Lung (tissue), 16 donors: Measurements from ENCODE around the gene ACER2. TPM values are rescaled to one million over a fixed set of nuclear protein-coding genes. Genes with fewer than 3 reads are reported as not detected.

Experiments
- ATAC-seq: fragments of 200-7000 bp; cut with Tn5 transposase; one replicate; pipeline ENCODE4 v1.9.1; 2020; ENCODE audit warnings: moderate number of reproducible peaks; ENCODE audit not compliant: insufficient read depth, low FRiP score
- DNase-seq, 3 donors: peaks; one replicate each; pipeline ENCODE4 v3.0.0-alpha.2; 2013 to 2017
- H3K27ac ChIP-seq, 2 donors: one replicate each; pipeline ENCODE4 v1.5.1; 2013; ENCODE audit warnings: mild to moderate bottlenecking in 2 of 2, moderate library complexity in 2 of 2, control low read depth in 1 of 2, inconsistent platforms in 1 of 2, low read depth in 1 of 2, low read length in 1 of 2
- H3K27me3 ChIP-seq, 3 donors: one replicate each; pipeline ENCODE4 v1.5.1; 2013; ENCODE audit warnings: low read length in 2 of 3; ENCODE audit not compliant: control insufficient read depth in 3 of 3, insufficient read depth in 3 of 3
- H3K36me3 ChIP-seq, 4 donors: one replicate each; pipeline ENCODE4 v1.5.1; 2013; ENCODE audit warnings: low read length in 4 of 4, mild to moderate bottlenecking in 1 of 4, moderate library complexity in 1 of 4; ENCODE audit not compliant: control insufficient read depth in 4 of 4, insufficient read depth in 4 of 4
- H3K4me1 ChIP-seq, 5 donors: one replicate each; pipeline ENCODE4 v1.5.1; 2013; ENCODE audit warnings: low read length in 5 of 5, mild to moderate bottlenecking in 2 of 5, moderate library complexity in 1 of 5; ENCODE audit not compliant: control insufficient read depth in 5 of 5, insufficient read depth in 5 of 5
- H3K4me3 ChIP-seq: one replicate; pipeline ENCODE4 v1.5.1; 2013; ENCODE audit warnings: mild to moderate bottlenecking, control low read depth, moderate library complexity
- H3K9ac ChIP-seq, 2 donors: one replicate each; pipeline ENCODE4 v1.5.1; 2013; ENCODE audit warnings: low read length in 2 of 2, control low read depth in 1 of 2; ENCODE audit not compliant: insufficient read depth in 1 of 2
- H3K9me3 ChIP-seq, 4 donors: one replicate each; pipeline ENCODE4 v1.5.1; 2013; ENCODE audit warnings: low read length in 3 of 4, mild to moderate bottlenecking in 1 of 4, moderate library complexity in 1 of 4; ENCODE audit not compliant: control insufficient read depth in 4 of 4, insufficient read depth in 3 of 4
- WGBS, 2 donors: extraction: QIAGEN DNeasy Blood & Tissue Kit; methylation state at CpG; one replicate each; pipeline ENCODE4 v1.1.7; 2013; 5-methylcytosine and 5-hydroxymethylcytosine counted together
- long read RNA-seq, 5 donors: transcript quantifications; one replicate each; lab custom pipeline, GENCODE V29; 2026
- polyA plus RNA-seq, 2 donors: library from polyadenylated mRNA; stranded (reverse); fragments of 200-250 nt; gene quantifications; one replicate each; pipeline ENCODE4 v1.2.1, GENCODE V29; 2013
- total RNA-seq, 2 donors: library from RNA; depleted of rRNA in 1 of 2; stranded (reverse); fragments of >200 nt in 1 of 2; gene quantifications; one replicate each; pipeline ENCODE4 v1.2.1, GENCODE V29; 2014 to 2021
- TF ChIP-seq, protein P1 (sequence below): IDR thresholded peaks from 2 replicates; pipeline ENCODE4 v1.5.1; 2012; ENCODE audit warnings: mild to moderate bottlenecking; ENCODE audit errors: control extremely low read depth, extremely low read depth
- donor health status: control.
- donor health status: control.
- donor health status: Bipolar disorder and iron deficiency.
- donor health status: healthy.
- donor health status: DM: yes; HTN: yes; CAD: no.

Gene ACER2
- total RNA-seq (1 to 10 TPM; 4.4 to 4.9 TPM), polyA plus RNA-seq (1 to 10 TPM in 1 of 2 donors, under 1 TPM in 1; 0.30 to 1.2 TPM)
- long read RNA-seq, donor 1: 0 reads
- long read RNA-seq, donor 2: 0 reads
- long read RNA-seq, donor 3: 0 reads
- long read RNA-seq, donor 4: 0 reads
- long read RNA-seq, donor 5, partial matches to known transcripts: 0 of 1 reads
- long read RNA-seq, donor 5, other reads (novel, unspliced or antisense): 0 of 1 reads

- Histone ChIP-seq H3K9ac (peak within 1 kb of the TSS; percentile 4 to 67), H3K27me3 (no peaks in the 10 kb centered on the region), H3K36me3 (no peaks in the 10 kb centered on the region), H3K4me1 (peaks cover 0 to 6% (median 2%) of the 10 kb centered on the region in 5 donors), H3K27ac (peak within 1 kb of the TSS; percentile 71 to 84), H3K9me3 (no peaks in the 10 kb centered on the region), H3K4me3 (peak within 1 kb of the TSS; percentile 79)
- DNase-seq (peak; percentile 94 to 96 (median 95)), ATAC-seq (peak; percentile 99)
- WGBS, 2 donors: 0 to 1% methylated on average over 61 of the region's 61 CpGs
- TF ChIP-seq, protein P1, sequence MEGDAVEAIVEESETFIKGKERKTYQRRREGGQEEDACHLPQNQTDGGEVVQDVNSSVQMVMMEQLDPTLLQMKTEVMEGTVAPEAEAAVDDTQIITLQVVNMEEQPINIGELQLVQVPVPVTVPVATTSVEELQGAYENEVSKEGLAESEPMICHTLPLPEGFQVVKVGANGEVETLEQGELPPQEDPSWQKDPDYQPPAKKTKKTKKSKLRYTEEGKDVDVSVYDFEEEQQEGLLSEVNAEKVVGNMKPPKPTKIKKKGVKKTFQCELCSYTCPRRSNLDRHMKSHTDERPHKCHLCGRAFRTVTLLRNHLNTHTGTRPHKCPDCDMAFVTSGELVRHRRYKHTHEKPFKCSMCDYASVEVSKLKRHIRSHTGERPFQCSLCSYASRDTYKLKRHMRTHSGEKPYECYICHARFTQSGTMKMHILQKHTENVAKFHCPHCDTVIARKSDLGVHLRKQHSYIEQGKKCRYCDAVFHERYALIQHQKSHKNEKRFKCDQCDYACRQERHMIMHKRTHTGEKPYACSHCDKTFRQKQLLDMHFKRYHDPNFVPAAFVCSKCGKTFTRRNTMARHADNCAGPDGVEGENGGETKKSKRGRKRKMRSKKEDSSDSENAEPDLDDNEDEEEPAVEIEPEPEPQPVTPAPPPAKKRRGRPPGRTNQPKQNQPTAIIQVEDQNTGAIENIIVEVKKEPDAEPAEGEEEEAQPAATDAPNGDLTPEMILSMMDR: no peak
Observed at GRCh38 chr9:19408693-19409400, at the start of gene ACER2. TSS of gene ACER2 (plus strand) at chr9:19409009. CDS start at chr9:19409085, 76 bp downstream.

GRCh38 chr9:19369107-19369506 lies 39.7 kb upstream of the ACER2 start:
- Histone ChIP-seq H3K27me3 (no peaks in the 10 kb centered on the region), H3K27ac (no peak overlapping the region), H3K4me3 (no peak overlapping the region), H3K4me1 (no peaks in the 10 kb centered on the region), H3K9me3 (no peaks in the 10 kb centered on the region), H3K36me3 (peaks cover 11 to 30% (median 14%) of the 10 kb centered on the region in 4 donors), H3K9ac (no peak overlapping the region)
- 89 to 94% methylated on average over 2 of the region's 2 CpGs for WGBS, 2 donors
- DNase-seq: no peak
- no peak for ATAC-seq
- TF ChIP-seq, protein P1: no peak

DNA sequence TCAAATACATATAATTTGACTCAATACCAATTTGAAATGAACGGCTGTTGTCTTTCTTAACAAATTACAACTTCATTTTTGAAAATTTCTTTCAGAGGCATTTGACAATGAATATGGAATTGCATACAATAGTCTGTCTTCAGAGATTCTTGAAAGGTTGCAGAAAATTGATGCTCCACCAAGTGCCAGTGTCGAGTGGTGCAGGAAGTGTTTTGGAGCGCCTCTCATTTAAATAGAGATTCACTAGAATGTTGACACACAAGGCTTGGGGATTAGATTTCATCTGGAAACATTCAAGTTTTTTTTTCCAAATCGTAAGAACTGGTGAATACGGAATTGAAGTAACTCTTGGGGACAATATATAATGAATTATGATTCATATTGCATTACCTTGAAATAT lies 36.9 kb upstream of the ACER2 start:
- DNase-seq (no peak), ATAC-seq (no peak)
- no peak overlapping the region for H3K27ac ChIP-seq
- TF ChIP-seq, protein P1: no peak
- WGBS, 2 donors: 84% methylated on average over 5 of the region's 5 CpGs
- H3K9ac ChIP-seq: no peak overlapping the region
- H3K4me3 ChIP-seq: no peak overlapping the region
- H3K36me3 ChIP-seq: peaks cover 20 to 46% (median 28%) of the 10 kb centered on the region in 4 donors
- H3K4me1 ChIP-seq: no peaks in the 10 kb centered on the region
- no peaks in the 10 kb centered on the region for H3K27me3 ChIP-seq
- no peaks in the 10 kb centered on the region for H3K9me3 ChIP-seq
